ENCODE results near the gene TIMM44.

GRCh38 chr19:7888826-7889217, 54.6 kb downstream of the TIMM44 start:
- no peak for TF ChIP-seq POLR2A (IDR thresholded peaks at IDR 0.05; ENCODE audit: low read length)
- no peak for TF ChIP-seq GATA1 (IDR thresholded peaks at IDR 0.05; ENCODE audit: low read depth, low read length)
